Measurements from ENCODE around the gene UBE2QL1. TPM values are rescaled to one million over a fixed set of nuclear protein-coding genes. Genes with fewer than 3 reads are reported as not detected.

UBE2QL1 gene
- total RNA-seq, 4 donors from 2014 or later, result 0.22 to 1.0 (median 0.50) TPM

- Histone ChIP-seq H3K4me3 (peak overlapping the region in 3 of 4 donors; percentile 21 to 52 (median 32)), H3K4me1 (peaks cover 0 to 14% (median 0%) of the 10 kb centered on the region in 4 donors), H3K36me3 (no peaks in the 10 kb centered on the region), H3K27ac (no peak overlapping the region), H3K9me3 (no peaks in the 10 kb centered on the region), H3K27me3 (peaks cover 0 to 34% of the 10 kb centered on the region in 2 donors)
- DNase-seq (ENCODE audit: low spot score in 2 of 2), result no peak
- no peak for TF ChIP-seq EP300 (IDR thresholded peaks at IDR 0.05)
- TF ChIP-seq POLR2A (IDR thresholded peaks at IDR 0.05), result no peak
- TF ChIP-seq CTCF (IDR thresholded peaks at IDR 0.05), result no peak
- WGBS, 2 donors, result 20 to 22% methylated on average over 15 of the region's 15 CpGs
Observed at GRCh38 chr5:6449465-6450158, 953 bp downstream of the UBE2QL1 start.

GRCh38 chr5:6450319-6450833 is 1.7 kb downstream of the UBE2QL1 start:
- Histone ChIP-seq H3K4me1 (peaks cover 0 to 14% (median 0%) of the 10 kb centered on the region in 4 donors), H3K36me3 (no peaks in the 10 kb centered on the region), H3K27ac (no peak overlapping the region), H3K9me3 (no peaks in the 10 kb centered on the region), H3K4me3 (no peak overlapping the region), H3K27me3 (peaks cover 0 to 34% of the 10 kb centered on the region in 2 donors)
- WGBS, 2 donors, result 61 to 67% methylated on average over 9 of the region's 9 CpGs
- no peak for DNase-seq (ENCODE audit: low spot score in 2 of 2)
- no peak for TF ChIP-seq POLR2A (IDR thresholded peaks at IDR 0.05)
- TF ChIP-seq EP300 (IDR thresholded peaks at IDR 0.05), result no peak
- no peak for TF ChIP-seq CTCF (IDR thresholded peaks at IDR 0.05)

GRCh38 chr5:6452622-6453504 is 4.2 kb downstream of the UBE2QL1 start:
- H3K9me3 ChIP-seq, result no peaks in the 10 kb centered on the region
- no peak for DNase-seq (ENCODE audit: low spot score in 2 of 2)
- TF ChIP-seq EP300 (IDR thresholded peaks at IDR 0.05) (no peak), POLR2A (IDR thresholded peaks at IDR 0.05) (no peak), CTCF (IDR thresholded peaks at IDR 0.05) (no peak)
- H3K4me3 ChIP-seq, result no peak overlapping the region
- peaks cover 0 to 14% (median 0%) of the 10 kb centered on the region in 4 donors for H3K4me1 ChIP-seq
- H3K27ac ChIP-seq, result no peak overlapping the region
- peaks cover 0 to 34% of the 10 kb centered on the region in 2 donors for H3K27me3 ChIP-seq
- H3K36me3 ChIP-seq, result no peaks in the 10 kb centered on the region
- WGBS, 2 donors, result 86 to 88% methylated on average over 10 of the region's 10 CpGs

- Histone ChIP-seq H3K36me3 (no peaks in the 10 kb centered on the region), H3K27ac (no peak overlapping the region), H3K4me1 (peaks cover 0 to 11% (median 0%) of the 10 kb centered on the region in 4 donors), H3K27me3 (peaks cover 0 to 31% of the 10 kb centered on the region in 2 donors), H3K9me3 (no peaks in the 10 kb centered on the region), H3K4me3 (no peak overlapping the region)
- TF ChIP-seq POLR2A (IDR thresholded peaks at IDR 0.05) (no peak), CTCF (IDR thresholded peaks at IDR 0.05) (no peak), EP300 (IDR thresholded peaks at IDR 0.05) (no peak)
- 60 to 83% methylated on average over 2 of the region's 2 CpGs for WGBS, 2 donors
- DNase-seq (ENCODE audit: low spot score in 2 of 2), result no peak
Observed at GRCh38 chr5:6453937-6454560, 5.4 kb downstream of the UBE2QL1 start.

Measured in tibial nerve (tissue), 4 donors.